ENCODE data around the gene DSG4.
"Not testable (repeated sequence)": the region's sequence is repeated elsewhere in the genome, so short reads cannot be mapped to it uniquely, and the experiment has no call there.

Gene DSG4

GRCh38 chr18:31376477-31376876 lies at the start of gene DSG4:
DSG4 (plus strand) TSS chr18:31376777; CDS start chr18:31376912, 135 bp downstream.
- no peak for DNase-seq (ENCODE audit: low spot score)

- DNase-seq (ENCODE audit: low spot score): no peak
Measured at GRCh38 chr18:31329787-31330438, 46.7 kb upstream of the DSG4 start.

GRCh38 chr18:31343454-31343853 lies 33.1 kb upstream of the DSG4 start:
- DNase-seq (ENCODE audit: low spot score): no peak

DNA sequence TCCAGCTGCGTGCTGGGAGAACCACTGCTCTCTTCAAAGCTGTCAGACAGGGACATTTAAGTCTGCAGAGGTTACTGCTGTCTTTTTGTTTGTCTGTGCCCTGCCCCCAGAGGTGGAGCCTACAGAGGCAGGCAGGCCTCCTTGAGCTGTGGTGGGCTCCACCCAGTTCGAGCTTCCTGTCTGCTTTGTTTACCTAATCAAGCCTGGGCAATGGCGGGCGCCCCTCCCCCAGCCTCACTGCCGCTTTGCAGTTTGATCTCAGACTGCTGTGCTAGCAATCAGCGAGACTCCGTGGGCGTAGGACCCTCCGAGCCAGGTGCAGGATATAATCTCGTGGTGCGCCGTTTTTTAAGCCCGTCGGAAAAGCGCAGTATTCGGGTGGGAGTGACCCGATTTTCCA lies 23.2 kb upstream of the DSG4 start:
- not testable (repeated sequence) for DNase-seq (ENCODE audit: low spot score)

GRCh38 chr18:31354990-31355389 lies 21.6 kb upstream of the DSG4 start:
- no peak for DNase-seq (ENCODE audit: low spot score)

DNA sequence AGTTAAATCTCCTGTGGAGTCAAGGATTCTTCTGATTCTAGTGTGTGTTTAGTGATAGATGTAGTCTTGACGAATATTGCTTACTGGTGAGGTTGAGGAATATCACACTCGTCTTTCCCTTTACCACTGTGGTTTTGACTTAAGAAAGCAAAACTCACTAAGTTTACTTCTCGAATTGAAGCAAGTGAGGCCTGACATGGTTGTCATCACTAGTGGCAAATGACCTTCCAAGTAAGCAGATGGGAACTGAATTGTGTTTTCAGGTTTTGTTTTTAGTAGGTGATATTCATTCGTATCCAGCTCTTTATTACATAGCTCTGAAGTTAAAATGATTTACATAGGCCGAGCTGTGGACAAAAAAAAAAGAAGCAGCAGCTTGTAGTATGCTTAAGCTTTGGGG lies 20.6 kb upstream of the DSG4 start:
- no peak for DNase-seq (ENCODE audit: low spot score)

- DNase-seq (ENCODE audit: low spot score): no peak
Measured at GRCh38 chr18:31364190-31364589, 12.4 kb upstream of the DSG4 start.

- DNase-seq (ENCODE audit: low spot score): no peak
Measured at GRCh38 chr18:31369478-31369877, 7.1 kb upstream of the DSG4 start.

- no peak for DNase-seq (ENCODE audit: low spot score)
Measured at GRCh38 chr18:31371989-31372388, 4.6 kb upstream of the DSG4 start.

DNA sequence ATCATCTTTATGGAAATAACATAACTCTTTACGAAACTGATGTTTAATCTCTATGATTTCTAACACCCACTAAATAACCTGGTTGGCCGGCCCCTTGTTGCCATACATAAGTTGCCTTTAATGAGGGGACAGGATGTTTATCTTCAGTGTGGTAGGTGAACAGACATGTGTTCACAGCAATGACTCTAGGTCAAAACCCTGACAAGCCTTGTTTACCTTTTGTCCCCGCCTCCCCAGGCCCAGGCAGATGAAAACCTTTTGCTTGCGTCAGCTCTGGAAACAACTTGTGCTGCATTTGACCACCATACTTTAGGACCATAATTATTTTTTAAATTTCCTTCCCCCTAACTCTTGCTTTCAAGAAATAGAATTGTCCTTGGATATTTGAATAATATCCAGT lies 2.9 kb upstream of the DSG4 start:
- no peak for DNase-seq (ENCODE audit: low spot score)

DNA sequence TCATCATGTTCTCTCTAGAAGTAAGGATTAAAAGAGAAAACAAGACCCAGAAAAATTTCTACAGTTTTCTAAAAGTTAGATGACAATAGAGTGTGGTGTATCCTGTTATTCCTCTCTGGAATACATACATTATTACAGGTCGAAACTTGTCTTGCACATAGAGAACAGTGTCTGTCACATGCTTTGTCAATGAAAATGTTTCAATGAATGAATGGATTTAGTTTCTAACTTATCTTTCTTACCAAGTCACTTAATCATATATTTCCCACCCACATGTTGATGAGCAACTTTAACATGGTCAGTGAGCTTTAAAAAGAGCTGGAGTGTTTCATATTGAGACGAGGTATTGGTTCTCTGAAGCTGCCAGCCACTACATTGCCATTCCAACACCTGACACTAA lies 4.3 kb downstream of the DSG4 start:
- DNase-seq (ENCODE audit: low spot score): no peak

- DNase-seq (ENCODE audit: low spot score): no peak
Measured at GRCh38 chr18:31382107-31382506, 5.5 kb downstream of the DSG4 start.

DNA sequence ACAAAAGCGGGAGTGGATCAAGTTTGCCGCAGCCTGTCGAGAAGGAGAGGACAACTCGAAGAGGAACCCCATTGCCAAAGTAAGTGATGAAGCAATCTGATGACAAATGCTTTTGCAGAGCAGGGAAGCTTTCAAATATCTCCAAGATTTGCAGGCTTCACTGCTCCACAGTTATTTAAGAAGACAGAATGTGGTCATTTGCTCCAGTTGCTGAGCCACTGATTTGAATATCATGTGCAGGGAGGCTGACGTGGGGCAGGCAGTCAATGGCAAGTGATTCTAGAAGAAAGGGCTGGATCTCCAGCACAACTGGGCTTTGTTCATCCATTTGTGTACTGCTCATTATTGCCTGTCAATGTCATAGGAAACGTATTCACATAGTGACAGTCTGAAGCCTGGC lies 10.2 kb downstream of the DSG4 start:
- DNase-seq (ENCODE audit: low spot score): no peak

DNA sequence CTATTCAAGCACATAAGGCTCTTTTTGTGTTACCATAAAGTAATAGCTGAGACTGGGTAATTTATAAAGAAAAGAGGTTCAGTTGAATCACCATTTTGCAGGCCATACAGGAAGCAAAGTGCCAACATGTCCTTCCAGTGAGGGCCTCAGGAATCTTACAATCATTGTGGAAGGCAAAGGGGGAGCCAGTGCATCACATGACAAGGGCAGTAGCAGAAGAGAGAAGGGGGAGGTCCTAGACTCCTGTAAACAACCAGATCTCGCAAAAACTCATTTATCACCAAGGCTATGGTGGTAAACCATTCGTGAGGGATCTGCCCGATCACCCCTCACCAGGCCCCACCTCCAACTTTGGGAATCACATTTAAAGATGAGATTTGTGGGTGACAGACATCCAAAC lies 16.7 kb downstream of the DSG4 start:
- DNase-seq (ENCODE audit: low spot score): no peak

DNA sequence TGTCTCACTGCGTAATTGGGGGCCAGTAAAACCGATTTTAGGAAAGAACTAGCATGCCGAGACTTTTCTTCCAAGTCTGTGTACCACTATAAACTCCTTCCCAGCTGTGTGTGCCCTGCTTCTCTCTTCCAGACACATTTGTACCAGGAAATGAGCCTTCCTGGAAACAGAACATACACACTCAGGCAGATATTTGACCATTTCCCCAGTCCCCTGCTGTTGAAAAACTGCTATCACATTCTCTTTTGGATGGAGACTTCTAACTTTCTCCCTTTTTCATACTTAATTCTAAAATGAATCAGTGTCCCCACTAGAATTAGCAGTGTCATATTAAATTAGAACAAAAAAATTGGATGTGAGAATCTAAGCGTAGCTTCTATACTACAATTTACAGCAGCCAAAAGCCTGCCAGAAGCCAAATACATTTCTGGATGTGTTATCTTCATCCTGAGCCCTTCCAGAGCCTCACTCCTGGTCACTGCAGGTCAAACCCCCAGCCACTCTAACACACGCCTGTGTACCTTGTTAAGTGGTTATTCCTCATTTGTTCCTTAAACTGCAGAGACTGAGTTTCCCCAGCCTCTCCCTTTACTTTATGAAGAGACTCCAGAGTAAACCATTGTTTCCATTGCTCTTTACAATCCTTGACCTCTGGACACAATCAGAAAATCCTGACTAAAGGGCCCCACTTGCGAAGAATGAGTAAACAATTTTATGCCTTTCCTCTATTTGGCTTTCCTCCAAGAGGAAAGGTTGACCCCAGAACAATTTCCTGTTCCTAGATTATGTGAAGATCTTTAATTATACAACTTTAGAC lies 20.4 kb downstream of the DSG4 start:
- DNase-seq (ENCODE audit: low spot score): no peak

DNA sequence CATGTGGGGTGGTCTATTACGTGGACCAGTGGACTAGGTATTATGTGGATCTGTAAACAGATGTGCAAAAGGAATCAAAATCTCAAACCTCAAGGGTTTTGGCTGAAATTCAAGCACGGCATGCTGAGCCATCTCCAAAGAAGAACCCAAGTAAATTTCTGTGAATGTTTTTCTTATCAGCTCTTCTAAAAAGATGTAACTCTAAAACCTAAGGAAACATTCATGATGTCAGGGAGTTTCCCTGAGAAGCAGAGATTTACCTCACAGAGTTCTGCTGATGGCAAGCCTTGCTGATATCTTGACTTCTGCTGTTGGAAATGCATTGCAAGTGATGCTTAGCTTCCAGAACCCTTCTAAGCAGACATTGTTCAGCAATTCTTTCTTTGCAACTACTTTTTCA lies 21.6 kb downstream of the DSG4 start:
- DNase-seq (ENCODE audit: low spot score): no peak

- no peak for DNase-seq (ENCODE audit: low spot score)
Measured at GRCh38 chr18:31399306-31400032, 22.9 kb downstream of the DSG4 start.

GRCh38 chr18:31401156-31402025 lies 24.8 kb downstream of the DSG4 start:
- DNase-seq (ENCODE audit: low spot score): no peak

- no peak for DNase-seq (ENCODE audit: low spot score)
Measured at GRCh38 chr18:31402026-31402373, 25.4 kb downstream of the DSG4 start.

DNA sequence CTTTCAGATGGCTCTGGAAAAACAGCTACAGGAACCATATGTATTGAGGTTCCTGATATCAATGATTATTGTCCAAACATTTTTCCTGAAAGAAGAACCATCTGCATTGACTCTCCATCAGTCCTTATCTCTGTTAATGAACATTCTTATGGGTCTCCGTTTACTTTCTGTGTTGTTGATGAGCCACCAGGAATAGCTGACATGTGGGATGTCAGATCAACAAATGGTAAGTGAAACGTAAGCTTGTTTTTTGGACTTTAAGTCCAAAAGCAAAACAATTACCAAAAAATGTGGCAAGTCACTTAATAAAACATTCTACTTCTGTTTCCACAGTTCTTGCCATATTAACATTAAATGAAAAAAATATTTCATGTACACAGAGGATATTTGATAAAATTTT lies 26.8 kb downstream of the DSG4 start:
- DNase-seq (ENCODE audit: low spot score): no peak

GRCh38 chr18:31407649-31408048 lies 31.1 kb downstream of the DSG4 start:
- DNase-seq (ENCODE audit: low spot score): no peak

DNA sequence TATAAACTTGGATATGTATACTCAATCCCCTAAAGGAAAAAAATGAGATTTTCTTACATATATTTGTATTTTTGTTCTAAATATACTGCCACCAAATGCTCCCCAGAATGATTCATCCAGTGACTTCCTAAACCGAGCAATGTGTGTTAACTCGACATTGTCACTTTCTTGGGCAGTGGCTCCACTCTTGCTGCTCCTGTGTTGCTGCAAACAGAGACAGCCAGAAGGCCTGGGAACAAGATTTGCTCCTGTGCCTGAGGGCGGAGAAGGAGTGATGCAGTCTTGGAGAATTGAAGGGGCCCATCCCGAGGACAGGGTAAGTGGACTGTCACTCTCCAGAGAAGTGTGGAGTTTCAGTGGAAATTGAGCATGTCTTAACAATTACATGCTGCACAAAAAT lies 32.7 kb downstream of the DSG4 start:
- DNase-seq (ENCODE audit: low spot score): no peak
